Duodenal mucosa (tissue), 2 donors: ENCODE measurements around the gene ADCY5.

Source experiments
- H3K27ac ChIP-seq: one replicate; pipeline ENCODE4 v1.7.0; 2013; ENCODE audit warnings: low read depth, low read length
- H3K27me3 ChIP-seq, 2 donors: one replicate each; pipeline ENCODE4 v1.7.0; 2013; ENCODE audit warnings: low read length in 2 of 2, control low read depth in 1 of 2; ENCODE audit not compliant: insufficient read depth in 2 of 2, control insufficient read depth in 1 of 2
- H3K36me3 ChIP-seq, 2 donors: one replicate each; pipeline ENCODE4 v1.7.0; 2013; ENCODE audit warnings: low read length in 2 of 2, control low read depth in 1 of 2; ENCODE audit not compliant: insufficient read depth in 2 of 2, control insufficient read depth in 1 of 2
- H3K4me1 ChIP-seq, 2 donors: one replicate each; pipeline ENCODE4 v1.7.0; 2013; ENCODE audit warnings: low read length in 2 of 2, control low read depth in 1 of 2; ENCODE audit not compliant: insufficient read depth in 2 of 2, control insufficient read depth in 1 of 2
- H3K4me3 ChIP-seq, 2 donors: one replicate each; pipeline ENCODE4 v1.7.0; 2013; ENCODE audit warnings: low read length in 2 of 2, low read depth in 1 of 2
- H3K9ac ChIP-seq, 2 donors: one replicate each; pipeline ENCODE4 v1.7.0; 2013; ENCODE audit warnings: low read length in 2 of 2, low read depth in 1 of 2
- H3K9me3 ChIP-seq, 2 donors: one replicate each; pipeline ENCODE4 v1.7.0; 2013; ENCODE audit warnings: low read length in 2 of 2, control low read depth in 1 of 2; ENCODE audit not compliant: control insufficient read depth in 1 of 2

The ADCY5 gene

DNA sequence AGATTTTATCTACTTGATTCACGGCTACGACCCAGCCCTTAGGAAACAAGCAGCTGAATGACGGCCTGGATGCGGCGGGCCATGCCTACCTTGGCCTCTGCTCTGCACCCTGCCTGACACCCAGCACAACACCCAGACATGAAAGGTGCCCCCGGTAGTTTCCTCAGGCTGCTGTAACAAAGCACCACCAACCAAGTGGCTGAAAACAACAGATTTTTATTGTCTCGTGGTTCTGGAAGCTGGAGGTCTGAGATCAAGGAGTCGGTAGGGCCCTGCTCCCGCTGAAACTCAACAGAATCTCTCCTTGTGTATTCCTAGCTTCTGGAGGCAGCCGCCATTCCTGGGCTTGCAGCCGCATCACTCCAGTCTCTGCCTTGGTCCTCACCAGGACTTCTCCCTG, 111.7 kb downstream of the ADCY5 start:
- no peaks in the 10 kb centered on the region for H3K27me3 ChIP-seq

DNA sequence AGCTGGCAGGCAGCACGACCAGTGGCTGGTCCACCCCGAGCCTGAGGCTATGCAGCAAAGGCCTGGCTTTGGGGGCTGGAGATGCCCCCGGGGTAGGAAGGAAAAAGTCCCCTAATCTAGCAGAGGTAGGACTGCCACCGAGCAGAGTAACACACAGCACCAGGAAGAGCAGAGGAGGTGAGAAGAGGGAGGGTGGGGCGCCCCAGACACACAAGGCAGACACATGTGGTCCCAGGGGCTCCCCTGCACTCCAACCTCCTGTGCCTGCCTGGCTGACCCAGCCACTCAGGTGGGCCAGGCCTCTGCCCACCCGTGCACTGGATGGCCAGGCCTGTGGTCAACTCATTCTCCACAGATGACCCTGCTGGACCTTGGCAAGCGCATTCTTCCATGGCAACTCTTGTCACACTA, 112.4 kb downstream of the ADCY5 start:
- no peak overlapping the region for H3K27ac ChIP-seq
- H3K4me1 ChIP-seq, result no peaks in the 10 kb centered on the region
- H3K9ac ChIP-seq, result no peak overlapping the region
- no peaks in the 10 kb centered on the region for H3K36me3 ChIP-seq
- H3K9me3 ChIP-seq, result peaks cover 0 to 2% of the 10 kb centered on the region in 2 donors
- H3K4me3 ChIP-seq, result no peak overlapping the region
- no peaks in the 10 kb centered on the region for H3K27me3 ChIP-seq

More for the DNA sequence above, 111.7 kb downstream of the ADCY5 start:
- Histone ChIP-seq H3K36me3 (no peaks in the 10 kb centered on the region), H3K9me3 (peaks cover 0 to 2% of the 10 kb centered on the region in 2 donors), H3K27ac (no peak overlapping the region), H3K9ac (no peak overlapping the region), H3K4me3 (no peak overlapping the region), H3K4me1 (no peaks in the 10 kb centered on the region)

DNA sequence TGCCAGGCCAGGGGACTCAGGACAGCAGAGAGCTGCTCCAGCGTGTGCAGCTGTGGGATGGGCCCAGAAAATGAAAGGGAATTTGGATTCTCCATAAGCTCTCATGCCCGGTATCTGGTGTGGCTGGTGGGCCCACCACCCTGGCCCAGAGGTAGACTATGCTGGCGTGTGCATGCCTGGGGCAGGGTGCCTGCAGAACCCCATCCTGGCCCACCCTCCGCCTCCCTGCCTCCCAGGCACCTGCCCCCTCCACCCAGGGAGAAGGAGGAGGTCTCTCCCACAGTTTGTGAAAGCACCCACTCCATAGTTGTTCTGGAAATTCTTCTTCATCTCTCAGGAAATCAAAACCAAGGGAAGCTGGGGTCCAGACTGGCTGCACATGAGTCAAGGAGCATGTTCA, 112.9 kb downstream of the ADCY5 start:
- Histone ChIP-seq H3K4me3 (no peak overlapping the region), H3K4me1 (no peaks in the 10 kb centered on the region), H3K9me3 (peaks cover 0 to 2% of the 10 kb centered on the region in 2 donors), H3K36me3 (no peaks in the 10 kb centered on the region), H3K27ac (no peak overlapping the region), H3K27me3 (no peaks in the 10 kb centered on the region), H3K9ac (no peak overlapping the region)

DNA sequence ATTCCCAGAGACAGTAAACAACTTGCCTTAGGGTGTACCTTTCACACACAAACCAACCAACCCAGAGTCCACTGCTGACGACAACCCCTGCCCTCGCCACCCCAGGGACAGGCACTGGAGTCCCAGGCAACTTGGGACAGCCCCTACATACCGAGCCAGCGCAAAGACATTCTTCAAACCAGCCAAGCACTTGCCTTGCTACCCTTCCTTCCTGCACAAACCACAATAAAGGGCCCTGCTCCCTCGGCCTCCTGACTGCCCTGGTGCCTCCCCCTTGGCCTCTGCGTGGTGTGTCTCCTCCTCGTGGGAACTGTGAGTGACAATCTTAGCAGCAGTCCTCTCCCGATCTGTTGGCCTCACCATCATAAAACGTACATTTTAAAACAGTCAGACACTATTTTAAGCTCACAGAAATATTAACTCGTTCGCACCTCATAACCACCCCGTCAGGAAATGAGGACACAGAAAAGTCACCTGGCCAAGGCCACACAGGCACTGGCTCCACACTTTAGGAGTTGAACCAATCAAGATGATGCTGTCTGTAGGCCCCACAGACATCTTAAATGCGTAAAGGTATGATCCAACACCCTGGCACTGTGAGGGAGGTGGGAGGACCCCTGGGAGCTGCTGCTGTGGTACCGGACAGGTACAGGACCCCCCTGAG, 113.8 kb downstream of the ADCY5 start:
- Histone ChIP-seq H3K27ac (no peak overlapping the region), H3K9ac (no peak overlapping the region), H3K27me3 (no peaks in the 10 kb centered on the region), H3K4me1 (peaks cover 1 to 5% of the 10 kb centered on the region in 2 donors), H3K4me3 (no peak overlapping the region), H3K36me3 (no peaks in the 10 kb centered on the region), H3K9me3 (peaks cover 0 to 2% of the 10 kb centered on the region in 2 donors)

DNA sequence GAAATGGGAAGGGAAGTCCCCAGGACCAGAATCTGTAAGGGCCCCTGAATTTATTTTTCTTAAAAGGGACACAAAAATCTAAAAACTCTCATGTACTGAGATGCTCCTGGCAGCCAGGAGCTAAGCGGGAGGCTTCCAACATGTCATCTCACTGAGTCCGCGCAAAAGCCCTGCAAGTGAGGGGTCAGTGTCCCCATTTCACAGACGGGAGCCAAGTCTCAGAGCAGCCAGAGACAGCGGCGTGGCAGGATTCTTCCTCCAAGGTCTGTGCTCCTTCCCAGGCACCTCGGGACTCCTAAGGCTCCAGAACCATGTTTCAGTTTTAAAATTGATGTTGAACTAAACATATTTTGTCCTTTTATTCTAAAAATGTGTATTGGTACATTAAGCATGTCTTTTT, 114.8 kb downstream of the ADCY5 start:
- Histone ChIP-seq H3K4me1 (peaks cover 8 to 9% of the 10 kb centered on the region in 2 donors), H3K4me3 (no peak overlapping the region), H3K27me3 (no peaks in the 10 kb centered on the region), H3K9me3 (peaks cover 0 to 2% of the 10 kb centered on the region in 2 donors), H3K9ac (no peak overlapping the region), H3K36me3 (no peaks in the 10 kb centered on the region), H3K27ac (no peak overlapping the region)

DNA sequence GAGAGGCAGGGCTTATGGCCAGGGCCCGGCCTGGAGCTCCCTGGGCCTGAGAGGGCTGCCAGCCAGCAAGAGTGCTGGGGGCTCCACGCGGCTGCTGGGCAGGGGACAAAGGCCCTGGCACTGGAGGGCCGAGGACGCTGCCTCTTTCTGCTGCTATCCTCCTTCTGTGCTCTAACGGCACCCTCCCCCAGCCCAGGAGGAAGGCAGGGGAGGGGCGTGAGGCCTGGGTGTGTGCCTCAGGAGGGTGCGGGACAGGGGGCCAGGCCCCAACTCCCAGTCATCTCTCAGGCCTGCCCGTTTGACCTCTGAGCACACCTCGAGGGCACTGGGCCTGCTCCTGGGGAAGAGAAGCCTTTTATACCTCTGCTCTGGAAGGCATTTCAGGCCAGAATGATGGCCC, 115.5 kb downstream of the ADCY5 start:
- H3K9ac ChIP-seq, result no peak overlapping the region
- no peaks in the 10 kb centered on the region for H3K36me3 ChIP-seq
- H3K4me3 ChIP-seq, result no peak overlapping the region
- no peaks in the 10 kb centered on the region for H3K27me3 ChIP-seq
- peaks cover 0 to 2% of the 10 kb centered on the region in 2 donors for H3K9me3 ChIP-seq
- peaks cover 8 to 9% of the 10 kb centered on the region in 2 donors for H3K4me1 ChIP-seq
- H3K27ac ChIP-seq, result no peak overlapping the region

DNA sequence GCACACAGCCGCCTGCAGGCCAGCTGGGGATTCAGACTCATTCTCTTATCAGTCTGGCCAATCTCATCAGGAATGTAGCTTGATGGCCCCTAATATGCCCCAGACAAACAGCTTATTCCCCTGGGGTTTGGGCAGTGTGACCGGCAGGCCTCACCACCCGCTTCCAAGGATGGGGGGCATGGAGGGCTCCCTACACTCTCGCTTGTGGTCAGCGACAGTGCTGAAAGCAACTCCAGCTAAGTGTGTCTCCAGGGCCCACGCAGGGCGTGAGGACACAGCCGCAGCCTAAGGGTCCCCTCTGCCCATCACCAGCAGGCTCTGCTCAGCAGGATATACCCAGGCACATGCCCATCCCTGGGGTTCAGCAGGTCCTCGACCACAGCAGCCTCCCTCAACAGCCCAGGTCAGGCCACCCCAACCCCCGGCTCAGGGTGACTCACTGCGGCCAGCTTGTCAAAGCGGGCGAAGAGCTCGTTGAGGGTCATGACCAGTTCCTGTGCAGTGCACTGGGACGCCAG, 116.7 kb downstream of the ADCY5 start:
- H3K27ac ChIP-seq, result peak overlapping the region; percentile 7
- H3K9me3 ChIP-seq, result peaks cover 0 to 2% of the 10 kb centered on the region in 2 donors
- no peak overlapping the region for H3K4me3 ChIP-seq
- no peaks in the 10 kb centered on the region for H3K36me3 ChIP-seq
- no peaks in the 10 kb centered on the region for H3K27me3 ChIP-seq
- peaks cover 8 to 9% of the 10 kb centered on the region in 2 donors for H3K4me1 ChIP-seq
- H3K9ac ChIP-seq, result no peak overlapping the region

DNA sequence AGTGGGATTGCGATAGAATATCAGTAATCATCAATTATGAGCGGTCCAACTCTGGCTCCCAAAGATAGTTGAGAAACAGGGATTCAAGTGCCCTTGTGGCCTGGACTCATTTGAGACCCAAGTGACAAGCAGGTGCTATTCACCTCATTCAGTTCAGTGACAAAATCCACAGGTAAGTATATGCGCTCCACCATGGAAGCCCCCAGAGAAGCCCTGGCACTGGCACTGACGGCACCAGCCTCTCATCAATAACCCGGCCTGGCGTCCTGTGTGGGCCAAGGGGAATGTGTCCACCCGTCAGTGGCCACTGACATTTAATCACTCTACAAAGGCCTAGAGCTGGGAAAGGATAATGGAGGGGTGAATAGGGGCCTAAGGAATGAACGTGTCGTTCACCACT, 117.2 kb downstream of the ADCY5 start:
- H3K9me3 ChIP-seq, result peaks cover 0 to 2% of the 10 kb centered on the region in 2 donors
- H3K4me3 ChIP-seq, result no peak overlapping the region
- no peak overlapping the region for H3K27ac ChIP-seq
- H3K9ac ChIP-seq, result no peak overlapping the region
- peaks cover 8 to 9% of the 10 kb centered on the region in 2 donors for H3K4me1 ChIP-seq
- H3K36me3 ChIP-seq, result no peaks in the 10 kb centered on the region
- H3K27me3 ChIP-seq, result no peaks in the 10 kb centered on the region

DNA sequence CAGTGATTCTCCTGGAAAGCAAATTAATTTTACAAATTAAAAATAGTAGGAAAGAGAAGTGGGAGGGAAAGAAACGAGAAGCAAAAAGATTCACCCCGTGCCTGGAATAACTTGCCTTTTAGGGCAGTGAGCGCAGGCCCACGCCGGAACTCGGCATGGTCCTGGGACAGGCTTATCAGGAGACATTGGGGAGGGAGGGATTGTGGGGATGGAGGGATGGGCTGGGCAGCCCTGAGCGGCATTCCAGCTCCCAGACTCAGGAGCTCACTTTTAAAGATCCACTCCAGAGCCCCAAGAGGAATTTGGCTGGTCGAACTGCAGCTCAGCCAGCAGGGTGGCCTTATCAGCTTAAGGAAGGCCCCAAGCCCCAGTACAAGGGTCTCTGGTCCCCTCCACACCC, 117.9 kb downstream of the ADCY5 start:
- no peaks in the 10 kb centered on the region for H3K36me3 ChIP-seq
- H3K4me1 ChIP-seq, result peaks cover 8 to 9% of the 10 kb centered on the region in 2 donors
- no peak overlapping the region for H3K27ac ChIP-seq
- H3K4me3 ChIP-seq, result no peak overlapping the region
- H3K9ac ChIP-seq, result no peak overlapping the region
- H3K27me3 ChIP-seq, result no peaks in the 10 kb centered on the region
- peaks cover 0 to 2% of the 10 kb centered on the region in 2 donors for H3K9me3 ChIP-seq

DNA sequence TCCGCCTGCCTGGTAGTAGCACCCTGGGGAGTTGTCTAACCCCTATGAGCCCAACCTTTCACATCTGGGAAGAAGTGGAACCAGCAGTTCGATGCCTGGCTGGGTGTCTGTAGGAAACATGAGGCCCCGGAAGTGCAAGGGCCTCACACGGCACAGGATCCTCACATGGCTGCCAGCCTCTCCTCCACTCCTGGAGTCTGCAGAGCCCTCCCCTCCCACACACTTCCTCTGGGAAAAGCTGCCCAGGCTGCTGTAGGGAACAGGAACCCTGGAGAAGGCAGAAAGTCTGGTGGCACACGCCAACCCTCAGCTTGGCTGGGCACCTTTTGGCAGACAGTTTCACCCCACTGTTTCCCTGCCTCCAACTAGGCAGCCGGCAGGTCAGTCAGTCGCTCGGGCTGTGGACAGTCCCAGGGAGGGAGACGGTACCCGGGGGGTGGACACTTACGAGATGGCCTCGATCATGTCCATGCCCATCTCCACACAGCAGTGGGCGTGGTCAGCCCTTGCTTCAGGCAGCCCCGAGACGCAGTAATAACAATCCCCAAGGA, 118.4 kb downstream of the ADCY5 start:
- H3K4me3 ChIP-seq, result no peak overlapping the region
- H3K27ac ChIP-seq, result no peak overlapping the region
- H3K4me1 ChIP-seq, result peaks cover 8 to 9% of the 10 kb centered on the region in 2 donors
- no peaks in the 10 kb centered on the region for H3K36me3 ChIP-seq
- H3K27me3 ChIP-seq, result no peaks in the 10 kb centered on the region
- no peak overlapping the region for H3K9ac ChIP-seq
- H3K9me3 ChIP-seq, result peaks cover 0 to 2% of the 10 kb centered on the region in 2 donors
